ELR (cell line): Measurements from ENCODE around the gene MAPK1IP1L.

Experiments
- DNase-seq: peaks from one replicate; pipeline ENCODE4 v3.0.0-alpha.2; 2015; ENCODE audit warnings: low read depth

The MAPK1IP1L gene

GRCh38 chr14:55097881-55098560 is 46.6 kb downstream of the MAPK1IP1L start:
- DNase-seq: no peak

DNA sequence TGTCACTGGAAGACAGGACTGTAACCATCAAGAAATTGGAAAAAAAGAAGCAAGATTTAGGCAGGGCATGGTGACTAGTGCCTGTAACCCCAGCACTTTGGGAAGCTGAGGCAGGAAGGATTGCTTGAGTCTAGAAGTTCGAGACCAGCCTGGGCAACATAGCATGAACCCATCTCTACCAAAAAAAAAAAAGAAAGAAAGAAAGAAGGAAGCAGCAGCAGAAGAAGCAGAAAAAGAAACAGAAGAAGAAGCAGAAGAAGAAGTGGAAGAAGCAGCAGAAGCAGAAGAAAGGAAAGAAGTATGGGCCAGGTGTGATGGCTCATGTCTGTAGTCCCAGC is 47.1 kb downstream of the MAPK1IP1L start:
- no peak for DNase-seq

GRCh38 chr14:55099756-55100155 is 48.3 kb downstream of the MAPK1IP1L start:
- no peak for DNase-seq

DNA sequence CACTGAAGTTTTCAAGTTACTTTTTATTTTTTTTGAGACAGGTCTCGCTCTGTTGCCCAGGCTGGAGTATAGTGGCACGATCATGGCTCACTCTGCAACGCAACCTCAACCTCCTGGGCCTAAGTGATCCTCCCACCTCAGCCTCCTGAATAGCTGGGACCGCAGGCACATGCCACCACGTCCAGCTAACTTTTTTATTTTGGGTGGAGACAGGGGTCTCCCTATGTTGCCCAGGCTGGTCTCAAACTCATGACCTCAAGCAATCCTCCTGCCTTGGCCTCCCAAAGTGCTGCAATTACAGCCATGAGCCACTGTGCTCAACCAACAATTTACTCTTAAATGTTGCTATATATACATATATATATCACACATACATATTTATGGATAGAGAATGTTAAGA is 50.3 kb downstream of the MAPK1IP1L start:
- DNase-seq: no peak

GRCh38 chr14:55102141-55102621 is 50.7 kb downstream of the MAPK1IP1L start:
- DNase-seq: peak; percentile 86

GRCh38 chr14:55103005-55103640 is 51.7 kb downstream of the MAPK1IP1L start:
- peak; percentile 97 for DNase-seq

DNA sequence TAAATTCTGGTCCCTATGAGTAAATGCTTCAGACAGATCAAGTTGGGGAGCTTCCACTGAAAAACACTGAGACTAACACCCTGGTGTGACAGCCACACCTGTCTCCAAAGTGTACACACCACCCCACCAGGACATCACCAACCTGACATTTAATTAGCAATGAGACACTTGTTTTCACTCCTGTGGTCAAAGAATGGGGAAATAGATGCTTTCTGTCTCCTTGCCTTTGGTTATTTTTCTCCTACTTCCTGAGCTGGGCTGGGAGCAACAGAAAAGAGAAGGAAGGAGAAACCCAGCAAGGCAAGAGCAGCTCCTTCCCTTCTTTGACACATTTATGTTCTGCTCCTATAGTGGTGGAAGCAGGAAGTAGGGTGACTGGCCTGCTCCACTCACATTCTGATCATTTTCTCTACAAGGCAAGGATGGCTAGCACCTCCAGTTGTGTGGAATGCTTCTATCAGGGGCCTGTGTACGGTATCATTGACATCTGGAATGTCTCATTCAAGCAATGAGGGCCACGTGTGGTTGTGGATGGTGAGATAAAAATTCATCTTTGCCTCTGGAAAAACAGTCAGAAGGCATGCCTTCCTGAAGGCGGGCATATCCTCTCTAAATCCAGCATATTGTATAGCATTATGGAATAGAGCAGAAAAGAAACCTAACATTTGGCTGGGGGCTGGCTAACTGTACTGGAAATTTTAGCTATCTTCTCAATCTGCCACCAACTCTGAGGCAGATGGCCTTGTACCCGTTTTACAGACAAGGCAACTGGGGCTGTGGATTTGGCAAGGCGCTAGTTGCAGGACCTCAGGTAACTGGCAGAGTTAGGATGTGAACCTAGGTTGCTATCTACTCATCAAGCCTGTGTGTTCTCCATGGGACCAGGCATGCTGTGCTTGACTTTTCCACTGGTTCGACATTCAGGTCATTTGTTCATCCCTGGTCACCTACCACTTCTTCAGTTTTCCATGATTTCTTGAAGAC is 52.8 kb downstream of the MAPK1IP1L start:
- peak; percentile 32 for DNase-seq

- no peak for DNase-seq
Measured at GRCh38 chr14:55105991-55106390, 54.5 kb downstream of the MAPK1IP1L start.

DNA sequence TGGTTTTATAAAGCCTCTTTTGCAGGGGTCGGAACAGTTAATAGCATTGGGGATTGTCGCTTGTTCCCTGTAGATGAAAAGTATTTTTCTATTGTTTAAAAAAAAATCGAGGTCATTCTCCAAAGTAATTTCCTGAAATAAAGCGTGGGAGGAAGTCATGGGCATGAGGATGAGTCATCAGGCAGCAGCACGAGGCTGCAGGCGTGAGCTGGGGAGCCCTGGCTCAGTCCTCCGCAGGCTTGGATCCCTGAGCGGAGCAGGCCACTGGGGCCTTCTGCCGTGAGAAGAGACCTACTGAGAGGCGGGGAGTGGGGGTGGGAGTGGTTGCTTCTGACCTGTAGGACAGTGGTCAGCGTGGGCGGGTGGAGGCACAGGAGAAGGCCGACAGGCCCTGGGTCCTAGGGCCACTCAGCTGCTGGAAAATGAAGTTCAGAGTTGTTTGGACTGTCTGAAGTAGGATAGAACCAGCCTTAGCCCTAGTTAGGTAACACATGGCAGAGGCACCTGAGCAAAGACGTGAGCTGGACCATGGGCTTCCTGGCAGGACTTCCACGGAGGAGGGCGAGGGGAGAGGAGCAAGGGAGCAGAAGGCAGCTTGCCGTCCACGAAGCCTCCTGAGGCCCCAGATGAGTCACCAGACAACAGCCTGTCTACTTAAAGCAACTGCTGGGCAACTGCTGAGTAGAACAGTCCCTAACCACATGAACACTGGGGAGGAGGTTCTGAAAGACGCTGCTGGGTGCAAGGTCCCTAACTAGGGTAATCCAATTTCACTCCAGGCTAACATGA is 56.5 kb downstream of the MAPK1IP1L start:
- DNase-seq: peak; percentile 97

GRCh38 chr14:55109836-55110235 is 58.4 kb downstream of the MAPK1IP1L start:
- no peak for DNase-seq

GRCh38 chr14:55111122-55111708 is 59.8 kb downstream of the MAPK1IP1L start:
- DNase-seq: no peak

- no peak for DNase-seq
Measured at GRCh38 chr14:55114720-55115119, 63.3 kb downstream of the MAPK1IP1L start.

DNA sequence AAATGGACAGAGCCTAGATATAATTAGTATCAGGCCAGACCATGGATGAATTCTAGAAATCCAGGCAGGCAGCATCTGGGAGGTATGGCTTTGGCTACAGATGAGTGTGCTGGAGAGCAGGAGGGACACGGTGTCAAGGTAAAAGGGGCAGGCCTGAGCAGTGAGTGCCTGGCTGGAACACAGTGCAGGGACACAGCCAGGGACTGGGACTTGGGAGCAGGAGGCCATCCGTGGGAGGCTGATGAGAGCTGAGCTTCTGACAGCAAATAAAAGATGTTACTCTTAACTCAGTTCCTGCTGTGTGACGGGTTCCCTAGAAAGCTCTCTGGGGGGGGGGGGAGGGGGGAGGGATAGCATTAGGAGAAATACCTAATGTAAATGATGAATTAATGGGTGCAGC is 64.0 kb downstream of the MAPK1IP1L start:
- no peak for DNase-seq

DNA sequence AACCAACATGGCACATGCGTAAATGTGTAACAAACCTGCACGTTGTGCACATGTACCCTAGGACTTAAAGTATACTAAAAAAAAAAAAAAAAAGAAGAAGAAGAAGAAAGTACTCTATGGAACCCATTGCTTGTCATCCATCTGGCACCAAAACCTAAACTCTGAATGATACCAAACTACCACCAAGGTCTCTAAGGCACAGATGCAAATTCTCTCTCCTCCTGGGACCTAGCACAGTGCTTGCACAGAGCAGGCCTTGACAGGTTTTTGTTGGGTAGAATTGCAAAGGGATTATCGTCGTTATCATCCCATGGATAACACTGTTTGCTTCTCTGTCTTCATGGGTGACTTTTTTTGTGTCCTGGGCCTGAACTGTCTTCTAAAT is 64.4 kb downstream of the MAPK1IP1L start:
- DNase-seq: no peak

GRCh38 chr14:55116246-55117030 is 65.0 kb downstream of the MAPK1IP1L start:
- DNase-seq: no peak

DNA sequence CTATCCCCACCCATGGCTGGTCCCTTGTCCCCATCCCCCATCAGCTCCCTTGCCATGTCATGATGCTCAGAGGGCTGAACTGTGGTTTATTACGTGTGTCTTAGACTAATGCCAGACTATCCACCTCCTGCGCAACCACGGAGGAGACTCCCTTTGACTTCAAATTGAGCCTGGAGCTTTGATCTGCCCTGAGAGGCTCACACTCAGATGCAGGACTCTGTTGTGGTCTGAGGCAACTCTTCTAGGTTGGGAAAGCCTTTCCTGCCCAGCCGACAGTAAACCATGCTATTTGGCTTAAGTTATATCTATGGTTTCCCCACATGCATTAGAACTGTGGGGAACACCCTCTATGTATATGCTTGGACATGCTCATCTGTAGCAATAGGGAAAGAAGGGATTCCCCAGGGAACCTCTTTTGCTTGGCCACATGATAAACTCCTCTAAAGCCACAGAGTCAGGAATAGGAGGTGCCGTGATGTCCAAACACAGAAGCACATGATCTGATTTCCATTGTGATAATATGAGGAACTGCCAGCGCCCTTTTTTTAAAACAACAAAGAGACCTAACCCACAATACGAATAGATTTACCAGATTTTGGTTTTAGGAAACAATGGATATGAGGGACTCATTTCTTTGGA is 66.5 kb downstream of the MAPK1IP1L start:
- no peak for DNase-seq

- DNase-seq: no peak
Measured at GRCh38 chr14:55118761-55119160, 67.3 kb downstream of the MAPK1IP1L start.
